ENCODE data around the gene CDK14. TPM values are rescaled to one million over a fixed set of nuclear protein-coding genes. Genes with fewer than 3 reads are reported as not detected.

Gene CDK14
- total and polyA plus RNA-seq, 10 of the 15 experiments (the other 5 are each of a cell fraction or from before 2014, with no cell fraction given): 6.5 to 61.3 (median 24.2) TPM

- TF ChIP-seq ZBTB33 (IDR thresholded peaks at IDR 0.05): no peak
- TF ChIP-seq SRF (IDR thresholded peaks at IDR 0.05; ENCODE audit: low read depth in 2 of 2, low read length in 2 of 2): no peak
- no peak for TF ChIP-seq POLR2A (IDR thresholded peaks at IDR 0.05; ENCODE audit: low read depth, low read length)
- no peak for TF ChIP-seq STAT3 (IDR thresholded peaks at IDR 0.05; ENCODE audit: low read depth, low read length)
- TF ChIP-seq SKIL (IDR thresholded peaks at IDR 0.05; ENCODE audit: low read depth, poor library complexity, severe bottlenecking): no peak
Observed at GRCh38 chr7:91230503-91230902, 634.4 kb downstream of the CDK14 start (continued).

GRCh38 chr7:91233212-91233611 lies 637.1 kb downstream of the CDK14 start:
- 69% methylated on average over 8 of the region's 8 CpGs for WGBS (ENCODE audit: insufficient coverage, insufficient replicate concordance, low lambda C conversion rate, missing lambda C conversion rate)

More at GRCh38 chr7:91233212-91233611, 637.1 kb downstream of the CDK14 start:
- POLR2A ChIA-PET: no interaction called here
- no peaks in the 10 kb centered on the region for H4K20me1 ChIP-seq (ENCODE audit: control insufficient read depth, insufficient read depth)
- TF ChIP-seq SIN3A (IDR thresholded peaks at IDR 0.05; ENCODE audit: low read depth, low read length) (no peak), ZBTB11 (CRISPR knock-in tag; IDR thresholded peaks at IDR 0.05) (no peak), EGR1 (IDR thresholded peaks at IDR 0.05; ENCODE audit: borderline replicate concordance in 1 of 2, low read depth in 2 of 2, low read length in 2 of 2) (no peak), GABPA (IDR thresholded peaks at IDR 0.05; ENCODE audit: low read depth) (no peak), GATAD2B (conservative IDR thresholded peaks at IDR 0.05; ENCODE audit: low read depth) (no peak), MTA3 (IDR thresholded peaks at IDR 0.05; ENCODE audit: borderline replicate concordance, low read length) (no peak), HDGF (IDR thresholded peaks at IDR 0.05) (no peak)
- DNase-seq (ENCODE audit: low read depth, low spot score) (no peak), ATAC-seq (no peak), FAIRE-seq (no peak)
- no TSS peak for BruUV-seq (replicated peaks)
- H3K27me3 ChIP-seq (replicated peaks in 1 of 2; ENCODE audit: control insufficient read depth in 2 of 2, insufficient read depth in 2 of 2, low read length in 1 of 2): no peaks in the 10 kb centered on the region
- intact Hi-C loops (cut with micrococcal nuclease; ENCODE audit: unreplicated experiment) (no loop called here), in situ Hi-C loops (cut with MboI) (no loop called here)
- no peaks in the 10 kb centered on the region for H3K36me3 ChIP-seq (ENCODE audit: control insufficient read depth in 2 of 2, insufficient read depth in 2 of 2, low read length in 1 of 2)
- H3K4me3 ChIP-seq: no peak overlapping the region
- H2AFZ ChIP-seq (ENCODE audit: control insufficient read depth, low read depth, low read length): no peak overlapping the region
- no peak overlapping the region for H3K4me2 ChIP-seq (ENCODE audit: control insufficient read depth, insufficient read depth)
- SMC1A ChIA-PET (ENCODE audit: uncharacterized antibody, unreplicated experiment): no interaction called here
- RAD21 ChIA-PET (ENCODE audit: unreplicated experiment): no interaction called here
- CTCF ChIA-PET: no interaction called here
- no peaks in the 10 kb centered on the region for H3K4me1 ChIP-seq (ENCODE audit: control insufficient read depth, insufficient read depth, low read length)
- H3K9ac ChIP-seq (ENCODE audit: control insufficient read depth, insufficient read depth, low read length): no peak overlapping the region
- no peak overlapping the region for H3K27ac ChIP-seq (ENCODE audit: control insufficient read depth, insufficient read depth)
- H3K79me2 ChIP-seq (ENCODE audit: control insufficient read depth, insufficient read depth, low read length): no peaks in the 10 kb centered on the region
- no peaks in the 10 kb centered on the region for H3K9me3 ChIP-seq (replicated peaks; ENCODE audit: control insufficient read depth, insufficient read depth, low read length)

All from GM12878 (cell line).